Left forelimb (tissue), 1 donor: ENCODE results near the gene EFNB1.
A peak's percentile ranks its signal among the peaks of the same experiment; 100 is the strongest.

Experiments used
- DNase-seq: peaks from one replicate; pipeline ENCODE4 v3.0.0-alpha.2; 2018; ENCODE audit warnings: low spot score

The EFNB1 gene

GRCh38 chrX:68827848-68828624 lies 785 bp upstream of the EFNB1 start:
- DNase-seq = peak; percentile 89

- no peak for DNase-seq
Observed at GRCh38 chrX:68829582-68830418, 979 bp downstream of the EFNB1 start.

- no peak for DNase-seq
Observed at GRCh38 chrX:68830419-68831404, 1.9 kb downstream of the EFNB1 start.

GRCh38 chrX:68831405-68832100 lies 2.7 kb downstream of the EFNB1 start:
- DNase-seq = no peak

- DNase-seq = no peak
Observed at GRCh38 chrX:68832101-68832416, 3.2 kb downstream of the EFNB1 start.

- no peak for DNase-seq
Observed at GRCh38 chrX:68832516-68833447, 4.0 kb downstream of the EFNB1 start.

GRCh38 chrX:68833448-68833805 lies 4.6 kb downstream of the EFNB1 start:
- DNase-seq = no peak

GRCh38 chrX:68833855-68834331 lies 5.1 kb downstream of the EFNB1 start:
- DNase-seq = no peak

GRCh38 chrX:68834371-68835103 lies 5.7 kb downstream of the EFNB1 start:
- no peak for DNase-seq

- DNase-seq = no peak
Observed at GRCh38 chrX:68835104-68835442, 6.3 kb downstream of the EFNB1 start.

GRCh38 chrX:68835468-68835867 lies 6.6 kb downstream of the EFNB1 start:
- DNase-seq = no peak

- DNase-seq = no peak
Observed at GRCh38 chrX:68837119-68837518, 8.3 kb downstream of the EFNB1 start.

GRCh38 chrX:68838571-68838910 lies 9.7 kb downstream of the EFNB1 start:
- no peak for DNase-seq

GRCh38 chrX:68839771-68840170 lies 10.9 kb downstream of the EFNB1 start:
- DNase-seq = no peak

GRCh38 chrX:68840256-68840655 lies 11.4 kb downstream of the EFNB1 start:
- DNase-seq = no peak

GRCh38 chrX:68841251-68842049 lies 12.6 kb downstream of the EFNB1 start:
- DNase-seq = no peak

GRCh38 chrX:68842351-68842750 lies 13.5 kb downstream of the EFNB1 start:
- no peak for DNase-seq

GRCh38 chrX:68842781-68843581 lies 14.2 kb downstream of the EFNB1 start:
- no peak for DNase-seq
